Measurements from ENCODE around the gene PSMF1.
"Not testable (repeated sequence)": the region's sequence is repeated elsewhere in the genome, so short reads cannot be mapped to it uniquely, and the experiment has no call there.

Gene PSMF1

DNA sequence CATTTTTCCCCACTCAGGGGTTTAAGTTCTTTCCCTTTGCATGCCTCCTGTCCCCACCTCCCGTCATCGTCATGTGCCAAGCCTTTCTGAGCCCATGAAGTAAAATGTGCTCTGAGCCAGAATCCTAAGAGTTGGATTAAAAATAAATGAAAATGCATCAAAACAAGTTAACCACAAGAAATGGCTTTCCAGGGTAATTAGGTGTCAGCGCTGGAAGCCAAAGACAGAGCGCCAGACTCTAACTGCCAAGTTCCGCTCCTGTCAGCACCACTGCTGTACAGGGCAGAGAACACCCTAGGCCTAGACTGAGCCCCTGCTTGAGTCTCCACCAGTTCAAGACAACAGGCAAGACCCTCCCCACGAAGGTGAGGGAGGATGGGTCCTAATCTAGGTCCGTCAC lies 79.4 kb downstream of the PSMF1 start:
- no peak for DNase-seq

DNA sequence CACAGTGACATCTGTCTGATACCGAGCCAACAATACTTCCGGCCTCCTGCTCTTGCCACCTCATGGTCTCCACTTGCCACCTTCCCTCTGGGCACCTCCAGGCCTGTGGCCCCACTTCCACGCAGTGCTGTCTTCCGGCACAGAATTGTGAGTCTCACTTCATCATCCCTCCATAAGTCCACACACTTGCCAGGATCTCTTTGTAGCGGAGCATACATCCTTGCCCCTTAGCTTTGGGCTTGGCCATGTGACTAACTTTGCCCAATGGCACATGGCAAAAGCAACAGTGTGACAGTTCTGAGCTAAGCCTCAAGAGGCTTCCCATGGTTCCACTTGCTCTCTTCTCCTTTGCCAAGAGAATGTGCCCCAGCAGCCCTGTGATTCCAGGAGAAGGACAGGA lies 80.3 kb downstream of the PSMF1 start:
- no peak for DNase-seq

- DNase-seq, result no peak
Observed at GRCh38 chr20:1199212-1199873, 80.9 kb downstream of the PSMF1 start.

- DNase-seq, result no peak
Observed at GRCh38 chr20:1199964-1200363, 81.6 kb downstream of the PSMF1 start.

- DNase-seq, result no peak
Observed at GRCh38 chr20:1202762-1203504, 84.5 kb downstream of the PSMF1 start, which contains the start of gene C20orf202. Gene C20orf202, plus strand, starts transcription at chr20:1203454. Its CDS starts 132 bp downstream, at chr20:1203586.

DNA sequence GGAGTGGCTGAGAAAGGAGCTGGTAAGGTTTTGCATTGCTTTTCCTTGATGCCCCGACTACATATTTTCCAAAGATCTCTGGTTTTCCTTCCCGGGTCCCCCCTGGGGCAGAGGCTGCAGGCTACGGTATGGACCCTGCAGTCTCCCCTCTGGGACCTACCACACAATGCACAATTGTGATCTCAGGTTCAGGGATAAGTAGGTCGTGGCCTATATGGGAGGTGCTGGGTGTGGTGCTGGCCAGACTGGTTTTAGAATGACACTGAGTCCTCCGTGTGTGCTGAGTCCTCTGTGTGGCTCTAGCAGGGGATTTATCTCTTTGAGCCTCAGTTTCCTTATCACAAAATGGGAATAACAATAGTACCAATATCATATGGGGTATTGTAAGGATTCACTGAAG lies 85.2 kb downstream of the PSMF1 start:
- no peak for DNase-seq

DNA sequence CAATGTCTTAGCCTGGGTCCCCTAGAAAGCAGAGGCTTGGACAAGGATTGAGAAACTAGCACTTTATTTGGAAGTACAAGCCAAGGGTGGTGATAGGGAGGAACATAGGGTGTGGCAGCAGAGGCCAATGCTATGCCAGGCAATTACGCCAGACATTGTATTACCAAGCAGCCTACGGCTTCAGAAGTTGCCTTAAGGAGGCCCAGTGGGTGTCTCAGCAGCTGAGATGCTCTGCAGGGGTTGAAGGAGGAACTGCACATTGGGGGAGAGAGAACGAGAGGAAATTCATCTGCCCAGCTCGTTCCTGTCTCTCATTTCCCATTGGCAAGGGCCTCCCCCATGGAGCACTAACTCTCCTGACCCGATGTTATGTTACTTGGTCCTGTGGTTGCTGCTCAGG lies 85.7 kb downstream of the PSMF1 start:
- no peak for DNase-seq

- no peak for DNase-seq
Observed at GRCh38 chr20:1204576-1204975, 86.2 kb downstream of the PSMF1 start.

GRCh38 chr20:1205802-1206201 lies 87.4 kb downstream of the PSMF1 start:
- DNase-seq, result no peak

- DNase-seq, result no peak
Observed at GRCh38 chr20:1206366-1207148, 88.2 kb downstream of the PSMF1 start.

DNA sequence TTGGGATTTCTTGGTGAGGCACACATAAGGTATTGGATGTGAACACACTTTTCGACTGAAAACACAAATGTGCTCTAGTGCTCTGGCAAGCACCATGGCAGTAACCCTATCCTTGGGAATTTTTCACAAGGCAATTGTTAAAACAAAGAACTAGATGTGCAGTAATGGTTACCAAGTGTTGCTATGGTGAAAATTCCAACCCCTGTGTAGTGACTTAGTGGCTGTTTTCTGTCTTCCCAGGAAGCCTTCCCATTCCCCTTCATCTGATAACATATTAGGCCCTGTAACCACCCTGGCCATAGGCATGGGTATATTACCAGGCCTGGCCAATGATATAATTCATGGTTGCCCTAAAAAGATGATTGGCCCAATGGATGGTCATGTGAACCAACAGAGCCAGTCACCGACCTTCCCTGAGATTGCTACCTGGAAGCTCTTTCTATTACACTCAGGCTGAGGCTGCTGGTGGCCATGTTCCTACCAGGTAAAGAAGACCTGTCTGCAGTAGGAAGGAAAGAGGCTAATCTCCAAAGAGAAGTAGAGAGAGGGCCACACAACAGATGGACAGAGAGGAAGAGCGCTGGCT lies 89.0 kb downstream of the PSMF1 start:
- no peak for DNase-seq

- no peak for DNase-seq
Observed at GRCh38 chr20:1209447-1210387, 91.3 kb downstream of the PSMF1 start.

- no peak for DNase-seq
Observed at GRCh38 chr20:1210501-1210900, 92.1 kb downstream of the PSMF1 start.

DNA sequence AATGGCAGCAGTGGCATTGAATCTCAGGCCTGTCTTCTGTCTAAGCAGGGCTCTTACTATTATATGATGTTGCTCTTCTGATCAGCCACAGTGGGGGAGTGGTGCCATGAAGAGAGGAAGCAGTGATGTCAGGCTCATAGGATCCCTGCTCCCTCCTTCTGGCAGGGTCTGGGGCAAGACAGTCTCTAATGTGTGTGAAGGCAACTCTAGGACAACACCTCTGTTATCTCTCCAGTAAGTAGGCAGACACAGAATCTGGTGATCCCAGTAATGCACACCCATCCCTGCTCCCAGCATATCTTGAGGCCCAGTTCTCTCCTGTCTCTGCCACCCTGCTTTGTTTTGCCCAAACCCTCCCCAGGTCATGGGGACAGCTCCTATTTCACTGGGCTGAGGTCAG lies 93.6 kb downstream of the PSMF1 start:
- DNase-seq, result no peak

GRCh38 chr20:1212607-1213396 lies 94.4 kb downstream of the PSMF1 start:
- peak; percentile 67 for DNase-seq

GRCh38 chr20:1214838-1215261 lies 96.4 kb downstream of the PSMF1 start:
- no peak for DNase-seq

GRCh38 chr20:1215386-1216170 lies 97.2 kb downstream of the PSMF1 start:
- no peak for DNase-seq

GRCh38 chr20:1216527-1217427 lies 98.4 kb downstream of the PSMF1 start:
- DNase-seq, result not testable (repeated sequence)

Measured in activated CD4-positive, alpha-beta T cell treated with anti-CD3 and anti-CD28 coated beads, Interleukin-2, amount 50 U/mL, for 1 hour (primary cell).